MM.1S (cell line): ENCODE data around the gene HOXC9.

ENCODE experiments used
- DNase-seq: peaks from one replicate; pipeline ENCODE4 v3.0.0-alpha.2; 2015
- H2AFZ ChIP-seq: fragments of 300-600 bp; sonication (generic); 2 replicates; pipeline ENCODE4 v1.6.0; 2016; ENCODE audit warnings: antibody characterized with exemption, low read length
- H3F3A ChIP-seq: fragments of 300-600 bp; sonication (generic); 2 replicates; pipeline ENCODE4 v1.6.1; 2016; ENCODE audit warnings: mild to moderate bottlenecking, antibody characterized with exemption, low read length, moderate library complexity, mixed read lengths; ENCODE audit not compliant: insufficient read depth
- H3K27ac ChIP-seq: fragments of 300-600 bp; sonication (generic); 2 replicates; pipeline ENCODE4 v1.5.1; 2016; ENCODE audit warnings: mild to moderate bottlenecking, low read length
- H3K27me3 ChIP-seq: fragments of 300-600 bp; sonication (generic); replicated peaks from 2 replicates; pipeline ENCODE4 v1.6.0; 2016; ENCODE audit warnings: low read length; ENCODE audit not compliant: insufficient read depth
- H3K36me3 ChIP-seq: fragments of 300-600 bp; sonication (generic); replicated peaks from 2 replicates; pipeline ENCODE4 v1.6.1; 2016; ENCODE audit warnings: mild to moderate bottlenecking, low read length, mixed read lengths; ENCODE audit not compliant: insufficient read depth
- H3K4me1 ChIP-seq: fragments of 300-600 bp; sonication (generic); 2 replicates; pipeline ENCODE4 v1.6.1; 2016; ENCODE audit warnings: low read length, mixed read lengths
- H3K4me2 ChIP-seq: fragments of 300-600 bp; sonication (generic); 2 replicates; pipeline ENCODE4 v1.6.0; 2016; ENCODE audit warnings: low read depth, low read length
- H3K4me3 ChIP-seq: fragments of 300-600 bp; sonication (generic); 2 replicates; pipeline ENCODE4 v1.5.1; 2016; ENCODE audit warnings: low read length, mixed read lengths
- H3K79me2 ChIP-seq: fragments of 300-600 bp; sonication (generic); 2 replicates; pipeline ENCODE4 v1.6.1; 2016; ENCODE audit warnings: mixed run types, low read length, mixed read lengths
- H3K9ac ChIP-seq: fragments of 300-600 bp; sonication (generic); 2 replicates; pipeline ENCODE4 v1.6.1; 2016; ENCODE audit warnings: low read length, mixed read lengths
- H3K9me2 ChIP-seq: fragments of 300-600 bp; sonication (generic); replicated peaks from 2 replicates; pipeline ENCODE4 v1.6.1; 2016; ENCODE audit warnings: mild to moderate bottlenecking, low read length, mixed read lengths; ENCODE audit not compliant: insufficient read depth
- H3K9me3 ChIP-seq: fragments of 300-600 bp; sonication (generic); replicated peaks from 2 replicates; pipeline ENCODE4 v1.6.1; 2016; ENCODE audit warnings: mild to moderate bottlenecking, low read length, mixed read lengths; ENCODE audit not compliant: insufficient read depth
- H4K20me1 ChIP-seq: fragments of 300-600 bp; sonication (generic); 2 replicates; pipeline ENCODE4 v1.6.1; 2016; ENCODE audit warnings: mild to moderate bottlenecking, low read length, moderate library complexity, mixed read lengths; ENCODE audit not compliant: insufficient read depth
- EZH2 ChIP-seq: fragments of 300-600 bp; sonication (generic); optimal IDR thresholded peaks from 2 replicates; pipeline ENCODE3; 2017; ENCODE audit warnings: low read depth, mild to moderate bottlenecking, antibody characterized with exemption, low read length, mixed read lengths
- EZH2phosphoT487 ChIP-seq: fragments of 300-600 bp; sonication (generic); IDR thresholded peaks from 2 replicates; pipeline ENCODE4 v1.6.1; 2018; ENCODE audit warnings: antibody characterized with exemption, low read length
- TF ChIP-seq, protein P1 (sequence below): fragments of 300-600 bp; sonication (generic); IDR thresholded peaks from 2 replicates; pipeline ENCODE4 v1.5.1; 2016; ENCODE audit warnings: antibody characterized with exemption, low read length, mixed read lengths

The HOXC9 gene

DNA sequence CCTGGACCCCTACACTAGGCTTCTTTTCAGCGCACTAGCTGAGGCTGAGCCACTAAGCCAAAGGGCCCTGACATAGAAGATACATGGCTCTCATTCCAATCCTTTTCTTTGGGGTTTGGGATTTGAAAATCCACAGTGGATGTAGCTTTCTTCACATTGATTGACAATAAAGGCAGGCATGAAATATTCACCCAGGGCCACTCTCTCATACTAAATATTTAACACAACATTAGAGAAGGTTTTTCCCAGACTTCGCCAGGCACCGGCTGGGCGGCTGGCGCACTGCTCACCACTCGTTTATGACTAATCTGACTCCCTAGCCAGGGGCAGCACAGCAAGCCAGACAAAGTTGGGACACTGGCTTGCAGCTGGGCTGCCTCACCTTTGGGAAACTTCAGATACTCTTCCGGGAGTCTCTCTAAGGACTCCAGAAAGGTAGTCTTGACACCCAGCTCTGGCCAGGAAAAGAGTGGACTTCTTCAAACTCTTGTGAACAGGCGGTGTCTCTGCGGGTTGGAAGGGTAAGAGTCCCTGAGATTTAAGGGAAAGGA is 27.7 kb upstream of the HOXC9 start:
- Histone ChIP-seq H3K4me2 (no peak overlapping the region), H3K9ac (no peak overlapping the region), H3K4me3 (no peak overlapping the region), H3K9me3 (no peaks in the 10 kb centered on the region), H3K4me1 (no peaks in the 10 kb centered on the region), H3F3A (peaks cover 4% of the 10 kb centered on the region; the same call in 1 of the 2 replicates), H3K27ac (no peak overlapping the region), H3K27me3 (peaks cover 97% of the 10 kb centered on the region), H3K9me2 (no peaks in the 10 kb centered on the region), H3K79me2 (no peaks in the 10 kb centered on the region), H2AFZ (no peak overlapping the region), H3K36me3 (no peaks in the 10 kb centered on the region), H4K20me1 (no peaks in the 10 kb centered on the region; the same call in 1 of the 2 replicates)
- DNase-seq: no peak
- TF ChIP-seq, protein P1, sequence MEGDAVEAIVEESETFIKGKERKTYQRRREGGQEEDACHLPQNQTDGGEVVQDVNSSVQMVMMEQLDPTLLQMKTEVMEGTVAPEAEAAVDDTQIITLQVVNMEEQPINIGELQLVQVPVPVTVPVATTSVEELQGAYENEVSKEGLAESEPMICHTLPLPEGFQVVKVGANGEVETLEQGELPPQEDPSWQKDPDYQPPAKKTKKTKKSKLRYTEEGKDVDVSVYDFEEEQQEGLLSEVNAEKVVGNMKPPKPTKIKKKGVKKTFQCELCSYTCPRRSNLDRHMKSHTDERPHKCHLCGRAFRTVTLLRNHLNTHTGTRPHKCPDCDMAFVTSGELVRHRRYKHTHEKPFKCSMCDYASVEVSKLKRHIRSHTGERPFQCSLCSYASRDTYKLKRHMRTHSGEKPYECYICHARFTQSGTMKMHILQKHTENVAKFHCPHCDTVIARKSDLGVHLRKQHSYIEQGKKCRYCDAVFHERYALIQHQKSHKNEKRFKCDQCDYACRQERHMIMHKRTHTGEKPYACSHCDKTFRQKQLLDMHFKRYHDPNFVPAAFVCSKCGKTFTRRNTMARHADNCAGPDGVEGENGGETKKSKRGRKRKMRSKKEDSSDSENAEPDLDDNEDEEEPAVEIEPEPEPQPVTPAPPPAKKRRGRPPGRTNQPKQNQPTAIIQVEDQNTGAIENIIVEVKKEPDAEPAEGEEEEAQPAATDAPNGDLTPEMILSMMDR: no peak
- TF ChIP-seq EZH2phosphoT487 (no peak), EZH2 (no peak)

DNA sequence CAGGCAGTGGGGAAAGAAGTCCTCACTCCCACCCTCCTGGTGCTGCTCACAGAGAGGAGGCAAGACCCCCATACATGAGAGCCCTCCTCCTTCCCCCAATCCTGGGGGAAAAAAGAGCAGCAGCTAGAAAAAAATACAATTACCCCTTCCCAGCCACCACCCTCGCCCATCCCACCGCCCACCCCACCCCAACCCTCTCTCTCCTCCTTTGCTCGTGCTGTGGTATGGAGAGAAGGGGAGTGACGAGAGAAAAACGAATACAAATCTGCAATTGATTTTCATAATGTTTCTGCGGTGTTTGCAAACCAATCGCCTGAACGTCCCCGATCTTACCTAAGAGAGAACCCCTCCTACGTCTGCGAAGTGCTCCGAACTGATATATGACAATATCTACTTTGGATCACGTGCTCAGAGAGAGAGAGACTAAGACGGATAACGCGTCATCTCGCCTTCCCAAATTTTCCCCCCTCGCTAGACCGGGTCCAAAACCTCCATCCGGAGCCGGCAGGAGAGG is 27.2 kb upstream of the HOXC9 start, which contains the start of gene HOXC11:
HOXC11 (plus strand) TSS at position 405 of the 514 bp plus-strand sequence. CDS start 116 bp downstream, outside the sequence.
- H3K9me2 ChIP-seq: no peaks in the 10 kb centered on the region
- H3K27ac ChIP-seq: no peak within 1 kb of the TSS
- peaks cover 97% of the 10 kb centered on the region for H3K27me3 ChIP-seq
- H3K79me2 ChIP-seq: no peaks in the 10 kb centered on the region
- H3K9ac ChIP-seq: no peak within 1 kb of the TSS
- no peaks in the 10 kb centered on the region for H3K36me3 ChIP-seq
- H3K4me3 ChIP-seq: no peak within 1 kb of the TSS
- H3K4me1 ChIP-seq: peaks cover 1% of the 10 kb centered on the region; the same call in 1 of the 2 replicates
- no peaks in the 10 kb centered on the region; the same call in 1 of the 2 replicates for H4K20me1 ChIP-seq
- no peak for DNase-seq
- H3K9me3 ChIP-seq: no peaks in the 10 kb centered on the region
- no peak within 1 kb of the TSS for H3K4me2 ChIP-seq
- no peak for TF ChIP-seq EZH2
- no peak within 1 kb of the TSS for H2AFZ ChIP-seq
- peaks cover 4% of the 10 kb centered on the region; the same call in 1 of the 2 replicates for H3F3A ChIP-seq

DNA sequence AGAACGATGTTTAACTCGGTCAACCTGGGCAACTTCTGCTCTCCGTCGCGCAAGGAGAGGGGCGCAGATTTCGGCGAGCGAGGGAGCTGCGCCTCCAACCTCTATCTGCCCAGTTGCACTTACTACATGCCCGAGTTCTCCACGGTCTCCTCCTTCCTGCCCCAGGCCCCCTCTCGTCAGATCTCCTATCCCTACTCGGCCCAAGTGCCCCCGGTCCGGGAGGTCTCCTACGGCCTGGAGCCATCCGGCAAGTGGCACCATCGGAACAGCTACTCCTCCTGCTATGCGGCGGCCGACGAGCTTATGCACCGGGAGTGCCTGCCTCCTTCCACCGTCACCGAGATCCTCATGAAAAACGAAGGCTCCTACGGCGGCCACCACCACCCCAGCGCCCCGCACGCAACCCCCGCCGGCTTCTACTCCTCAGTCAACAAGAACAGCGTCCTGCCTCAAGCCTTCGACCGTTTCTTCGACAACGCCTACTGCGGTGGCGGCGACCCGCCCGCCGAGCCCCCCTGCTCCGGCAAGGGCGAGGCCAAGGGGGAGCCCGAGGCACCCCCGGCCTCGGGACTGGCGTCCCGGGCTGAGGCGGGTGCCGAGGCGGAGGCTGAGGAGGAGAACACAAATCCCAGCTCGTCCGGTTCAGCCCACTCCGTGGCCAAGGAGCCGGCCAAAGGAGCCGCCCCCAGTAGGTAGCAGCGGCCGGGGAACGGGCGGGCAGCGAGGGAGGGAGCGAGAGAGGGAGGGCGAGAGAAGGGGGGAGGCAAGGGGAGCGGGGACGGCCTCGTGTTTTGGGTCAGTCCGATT is 26.5 kb upstream of the HOXC9 start:
- H3K4me3 ChIP-seq: no peak overlapping the region
- no peak overlapping the region for H2AFZ ChIP-seq
- TF ChIP-seq EZH2 (no peak), EZH2phosphoT487 (no peak)
- TF ChIP-seq, protein P1: no peak
- H3K4me2 ChIP-seq: no peak overlapping the region
- no peak overlapping the region for H3K27ac ChIP-seq
- no peaks in the 10 kb centered on the region for H3K9me2 ChIP-seq
- DNase-seq: no peak
- H3K36me3 ChIP-seq: no peaks in the 10 kb centered on the region
- no peaks in the 10 kb centered on the region; the same call in 1 of the 2 replicates for H4K20me1 ChIP-seq
- H3K9ac ChIP-seq: no peak overlapping the region
- peaks cover 5% of the 10 kb centered on the region; the same call in 1 of the 2 replicates for H3K4me1 ChIP-seq
- no peaks in the 10 kb centered on the region for H3K79me2 ChIP-seq
- H3K9me3 ChIP-seq: no peaks in the 10 kb centered on the region
- H3F3A ChIP-seq: peaks cover 4% of the 10 kb centered on the region; the same call in 1 of the 2 replicates
- H3K27me3 ChIP-seq: peaks cover 96% of the 10 kb centered on the region
